Activated CD4-positive, alpha-beta T cell treated with anti-CD3 and anti-CD28 coated beads, Interleukin-2, Interleukin-6, amounts not matched to agents 100 ng/mL and 50 ng/mL, durations not matched to agents 16 hours and 8 hours (primary cell): Measurements from ENCODE around the gene SLC25A21.

Source experiments
- DNase-seq: peaks from one replicate; pipeline ENCODE4 v3.0.0-alpha.2; 2020

SLC25A21 gene

DNA sequence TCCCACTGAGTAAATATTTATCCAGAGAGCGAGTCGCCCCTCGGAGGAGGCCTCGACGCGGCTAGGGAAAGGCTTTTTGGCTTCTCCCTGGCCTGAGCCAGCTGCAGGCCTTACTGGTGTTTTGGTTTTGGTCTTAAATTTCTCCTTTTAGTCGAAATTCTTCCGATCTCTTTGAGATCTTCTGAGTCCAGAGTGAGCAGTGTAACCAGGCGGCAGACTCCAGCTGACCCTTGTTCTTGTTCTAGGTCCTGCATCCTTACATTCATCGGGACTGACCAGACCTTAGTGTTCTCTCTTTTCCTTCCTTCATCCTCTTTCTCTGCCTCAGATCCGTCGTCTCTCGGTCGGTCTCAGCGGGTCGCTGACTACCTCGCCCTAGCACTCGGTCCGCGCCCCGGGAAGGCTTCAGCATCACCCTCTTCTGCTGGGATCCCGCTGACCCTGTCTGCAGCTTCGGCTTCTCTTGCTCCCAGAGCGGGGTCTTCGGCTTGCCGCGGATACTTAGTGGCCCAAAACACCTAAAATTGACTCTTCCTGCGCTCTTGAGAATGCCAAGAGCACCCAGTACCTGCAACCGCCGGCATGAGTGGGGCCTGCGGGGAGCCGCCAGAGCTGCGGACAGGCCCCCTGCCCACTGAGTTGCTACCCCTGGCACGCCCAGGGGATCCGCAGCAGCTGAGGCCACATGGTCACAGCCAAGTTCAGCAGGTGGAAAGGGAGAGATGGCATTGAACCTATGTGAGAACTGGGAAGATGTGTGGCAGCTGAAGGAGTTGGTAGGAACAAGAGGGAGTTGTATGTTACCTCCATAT lies 513.2 kb downstream of the SLC25A21 start:
- no peak for DNase-seq

DNA sequence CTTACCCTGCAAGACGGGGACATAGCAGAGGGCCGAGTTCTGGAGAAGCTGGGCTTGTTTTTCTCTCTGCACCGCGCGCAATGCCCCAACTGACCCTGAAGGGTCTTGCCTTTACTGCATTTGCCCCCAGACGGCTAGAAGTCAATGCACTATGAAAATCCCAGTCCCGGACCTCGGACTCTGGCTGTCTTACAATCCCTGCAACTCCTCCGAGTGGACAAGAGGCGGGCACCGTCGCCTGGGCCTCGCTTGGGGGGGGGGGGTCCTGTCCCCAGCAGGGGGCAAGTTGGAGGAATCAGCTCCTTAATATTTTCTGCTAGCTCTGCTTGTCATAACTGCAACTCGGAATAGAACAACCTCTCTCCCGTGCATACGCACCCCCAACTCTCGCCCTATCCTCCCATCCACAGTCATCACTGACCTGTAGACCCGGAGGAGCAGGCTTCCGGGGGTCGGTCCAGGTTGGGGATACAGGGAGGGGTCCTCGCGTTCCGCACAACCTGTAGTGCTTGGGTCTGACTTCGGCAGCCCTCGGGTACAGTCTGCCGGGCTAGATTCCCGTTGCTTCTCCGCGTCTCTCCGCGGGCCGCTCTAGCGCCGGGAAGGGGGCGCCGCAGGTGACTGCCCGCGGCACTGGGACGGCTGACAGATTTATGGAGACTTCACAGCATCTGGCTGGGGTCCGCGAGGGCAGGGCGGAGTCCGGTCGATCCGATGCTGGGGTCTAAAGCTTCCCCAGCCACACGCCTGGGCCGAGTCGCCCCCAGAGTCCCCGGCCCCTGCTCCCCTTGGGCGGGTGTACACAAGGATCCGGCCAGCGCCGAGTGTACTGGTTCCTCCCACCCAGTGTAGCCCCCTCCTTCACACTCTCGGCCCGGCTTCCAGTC lies 514.0 kb downstream of the SLC25A21 start:
- no peak for DNase-seq

DNA sequence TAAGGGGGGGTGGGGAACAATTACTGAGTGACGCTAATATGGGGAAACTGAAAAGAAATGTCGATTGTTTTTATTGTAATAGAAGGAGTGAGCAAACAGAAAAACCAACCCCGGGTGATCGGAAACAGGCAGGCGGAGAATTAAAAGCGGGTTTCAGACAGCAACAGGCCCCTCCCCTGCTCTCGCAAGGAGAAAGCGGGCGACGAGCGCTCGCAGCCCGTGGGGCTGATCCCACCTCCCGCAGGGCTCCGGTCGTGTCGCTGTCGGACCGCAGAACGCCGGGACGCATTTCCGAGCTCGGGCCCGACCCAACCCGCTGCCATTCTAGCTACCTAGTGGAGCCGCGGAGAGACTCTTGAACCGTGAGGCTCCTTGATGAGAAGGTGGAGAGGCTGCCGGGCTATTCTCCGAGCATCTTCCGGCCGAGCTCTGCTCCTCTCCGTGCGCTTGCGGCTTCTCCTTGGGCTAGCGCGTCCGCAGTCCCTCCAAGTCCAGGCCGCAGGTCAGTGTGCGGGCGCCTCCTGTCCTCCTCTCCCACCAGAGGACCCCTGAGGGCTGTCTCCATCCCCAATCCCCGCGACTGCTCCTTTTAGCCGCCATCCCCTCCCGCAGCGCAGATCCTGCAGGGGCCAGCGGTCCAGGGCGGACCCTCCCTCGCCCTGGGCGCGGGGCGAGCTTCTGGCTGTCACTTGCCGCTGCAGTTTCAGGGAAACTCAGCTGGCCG lies 514.8 kb downstream of the SLC25A21 start:
- no peak for DNase-seq

DNA sequence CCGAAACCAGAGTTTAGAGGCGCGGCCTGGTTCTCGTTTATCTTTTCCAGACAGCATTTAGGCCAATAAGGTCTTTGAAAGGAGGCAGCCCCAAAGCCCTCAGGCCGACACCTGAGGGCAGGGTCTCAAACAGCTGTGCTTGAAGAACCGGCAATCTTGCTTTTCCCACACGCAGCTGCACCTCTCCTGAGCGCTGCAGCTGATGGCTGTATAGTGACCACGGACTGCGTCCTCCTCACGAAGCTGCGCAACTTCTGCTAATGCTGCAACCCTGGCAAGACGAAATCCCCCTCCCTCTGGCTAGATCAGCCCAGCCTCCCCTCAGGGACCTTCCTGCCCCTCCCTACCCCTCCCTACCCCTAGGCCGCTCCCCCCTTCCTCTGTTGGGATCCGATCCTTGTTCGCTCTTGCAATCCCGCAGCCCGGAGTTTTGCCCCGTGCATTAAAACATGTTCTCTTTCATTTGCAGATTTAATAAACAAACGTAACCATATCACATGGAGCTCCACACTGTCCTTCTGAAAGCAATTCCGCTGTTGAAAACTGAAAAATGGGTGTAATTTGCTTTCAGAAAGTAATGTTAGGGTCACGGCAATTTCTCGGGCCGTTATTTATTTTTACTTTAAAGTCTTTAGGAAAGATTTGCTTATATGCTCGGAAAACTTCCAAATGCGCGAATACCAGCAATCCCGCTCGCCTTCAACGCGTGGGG lies 515.6 kb downstream of the SLC25A21 start:
- no peak for DNase-seq

DNA sequence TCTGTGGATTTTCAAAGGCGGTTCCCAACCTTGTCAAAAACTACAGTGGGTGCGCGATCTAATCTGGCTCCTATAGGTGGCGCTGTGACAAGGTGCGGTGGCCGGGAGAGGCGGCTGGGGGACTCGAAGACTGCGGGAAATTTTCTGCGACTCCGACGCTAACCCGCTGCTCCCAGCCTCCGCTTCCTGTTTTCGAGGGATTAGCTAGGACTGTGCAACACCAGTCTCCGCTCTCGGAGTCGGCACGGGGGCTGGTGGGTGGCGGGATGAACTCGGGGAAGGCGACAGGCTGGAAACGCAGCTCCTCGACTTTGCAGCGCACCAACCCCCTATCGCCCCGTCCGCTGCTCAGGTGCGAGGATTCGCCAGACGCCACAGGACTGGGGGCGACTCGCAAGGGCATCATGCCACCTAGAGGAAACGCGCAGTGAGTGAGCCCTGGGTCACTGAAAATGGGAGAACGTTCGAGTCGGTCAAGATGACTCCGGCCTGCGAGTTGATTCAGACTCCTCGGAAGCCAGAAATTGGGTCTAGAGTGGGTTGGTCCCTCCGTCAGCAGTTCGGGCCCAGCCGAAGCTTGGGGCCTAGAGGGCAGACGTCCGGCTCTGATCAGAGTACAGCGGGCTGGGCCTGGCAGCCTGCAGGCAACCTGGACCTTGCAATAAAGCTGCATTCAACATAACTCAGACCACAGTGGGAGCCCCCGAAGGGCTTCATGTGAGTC lies 516.3 kb downstream of the SLC25A21 start:
- DNase-seq: peak; percentile 48

DNA sequence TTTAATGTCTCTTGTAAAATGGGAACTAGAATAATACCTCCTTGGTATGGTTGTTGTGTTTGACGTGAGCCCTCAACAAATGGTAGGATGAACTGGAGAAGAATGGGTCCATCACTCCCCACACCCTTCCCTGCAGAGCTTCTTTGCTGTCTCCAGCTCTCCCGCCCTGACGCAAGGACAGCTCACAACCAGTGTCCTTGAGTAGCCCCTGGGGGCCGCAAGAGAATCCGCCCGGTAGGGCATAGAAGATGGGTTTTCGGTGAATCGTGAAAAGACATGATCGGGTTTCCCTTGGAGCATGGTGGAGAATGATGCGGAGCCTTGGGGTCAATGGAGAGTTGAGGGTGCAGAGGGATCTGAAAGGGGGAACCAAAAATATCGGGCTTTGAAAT lies 516.8 kb downstream of the SLC25A21 start:
- no peak for DNase-seq

DNA sequence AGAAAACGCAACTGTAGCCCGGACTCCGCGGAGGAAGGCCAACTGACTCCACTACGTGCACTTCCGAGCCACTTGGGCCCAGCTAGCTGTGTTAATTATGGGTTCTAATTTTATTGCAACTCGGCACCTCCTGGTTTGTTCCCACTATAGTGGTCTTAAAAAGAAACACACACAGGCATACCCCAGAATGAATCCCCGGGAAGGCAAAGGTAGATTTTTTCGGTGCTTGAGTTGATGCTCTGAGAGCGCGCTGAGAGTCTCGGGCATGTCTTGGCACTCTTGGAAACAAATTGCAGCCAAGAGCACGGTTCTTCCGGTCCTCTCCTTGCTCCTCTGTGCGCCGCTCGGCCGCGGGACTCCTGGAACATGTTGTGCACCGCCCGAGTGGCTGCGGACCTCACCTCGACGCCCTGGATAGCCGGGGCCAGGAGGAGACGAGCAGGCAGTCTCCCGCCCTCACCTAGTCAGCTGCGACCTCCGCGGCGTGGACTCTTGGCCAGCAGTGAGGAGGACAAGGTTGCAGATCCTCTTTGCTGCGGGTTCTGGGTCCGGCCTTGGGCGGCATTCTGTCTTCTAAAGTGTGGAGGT lies 517.5 kb downstream of the SLC25A21 start:
- DNase-seq: no peak

DNA sequence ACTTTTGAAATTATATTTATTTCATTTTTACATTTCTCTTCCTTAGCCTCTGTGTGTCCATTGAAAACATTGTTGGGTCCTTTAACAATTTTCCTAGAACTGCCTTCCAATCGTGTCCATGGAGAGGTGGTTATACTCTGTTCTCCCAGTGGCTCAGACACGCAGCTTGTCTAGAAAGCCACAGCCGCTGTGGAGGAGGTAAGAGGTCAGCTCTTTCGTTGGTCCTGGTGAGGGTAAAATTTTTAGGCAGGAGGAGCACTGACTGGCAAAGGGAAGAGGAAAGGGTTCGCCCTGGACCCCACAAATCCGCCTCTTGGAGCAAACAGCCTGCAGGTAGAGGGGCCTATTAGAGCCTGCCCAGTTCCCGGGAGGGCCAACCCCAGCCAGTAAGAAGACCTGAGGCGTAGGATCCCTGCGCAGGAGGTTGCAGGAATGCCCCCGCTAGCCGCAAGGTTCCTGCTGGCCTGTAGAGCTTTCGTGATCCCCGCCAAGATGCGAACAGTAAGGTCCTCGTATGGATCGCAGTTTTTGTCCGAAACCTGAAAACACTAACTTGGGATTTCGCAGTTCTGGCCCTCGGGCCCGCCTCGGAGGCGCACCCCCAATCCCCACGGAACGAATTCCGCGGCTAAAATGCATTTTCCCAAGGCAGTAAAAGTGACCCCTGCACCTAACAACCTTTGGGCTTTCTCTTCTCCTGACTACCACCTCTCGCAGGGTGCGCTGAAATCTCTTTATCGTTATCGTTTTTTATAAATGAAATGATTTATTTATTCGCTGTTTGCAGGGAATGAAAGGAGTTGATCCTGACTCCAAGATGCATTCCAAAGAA lies 518.2 kb downstream of the SLC25A21 start:
- no peak for DNase-seq

DNA sequence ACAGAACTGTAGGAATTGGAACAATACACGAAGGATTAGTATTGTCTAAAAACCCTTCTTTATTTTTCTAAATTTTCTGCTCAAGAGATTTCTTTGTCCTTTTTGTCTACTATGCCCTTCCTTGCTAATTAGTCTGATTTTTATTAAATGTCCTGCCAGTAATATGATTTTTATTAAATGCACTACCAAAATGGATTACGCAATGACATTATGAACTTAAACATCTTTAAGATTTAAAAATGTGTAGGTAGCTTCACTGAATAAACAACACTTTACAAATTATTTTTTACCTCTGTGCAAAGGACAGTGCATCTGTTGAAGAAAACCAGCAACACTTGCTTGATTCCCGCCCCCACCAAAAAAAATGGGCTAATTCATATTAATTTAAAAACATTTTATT lies 519.0 kb downstream of the SLC25A21 start:
- no peak for DNase-seq

DNA sequence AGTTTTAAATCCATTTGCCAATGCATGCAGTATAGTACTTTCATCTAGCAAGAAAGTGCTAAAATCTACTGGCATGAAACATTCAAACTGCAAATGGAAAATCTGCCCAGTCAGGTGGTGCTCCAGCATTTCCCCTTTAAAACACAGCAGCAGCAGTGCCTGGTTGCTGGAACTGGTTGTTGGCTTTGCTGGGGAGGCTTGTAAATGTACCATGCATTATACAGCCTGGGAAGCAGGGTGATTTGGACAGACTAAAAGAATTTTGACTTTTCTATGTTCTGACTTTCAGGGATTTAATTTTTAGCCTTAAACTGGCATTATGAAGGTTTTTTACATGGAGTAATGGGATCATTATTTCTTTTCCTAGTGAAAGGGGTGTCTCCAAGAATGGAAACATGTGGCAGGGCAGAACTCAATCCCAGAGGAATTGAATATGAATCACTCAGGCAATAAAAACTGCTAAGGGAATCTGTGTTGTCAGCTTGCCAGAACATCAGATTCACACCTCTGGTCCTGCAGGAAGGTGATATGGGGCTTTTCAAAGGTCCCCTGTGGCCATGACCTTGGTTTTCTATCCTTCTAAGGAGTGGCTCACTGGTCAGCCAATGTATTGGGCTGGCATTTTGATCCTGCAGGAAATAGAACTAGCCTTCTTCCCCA lies 519.7 kb downstream of the SLC25A21 start:
- no peak for DNase-seq

DNA sequence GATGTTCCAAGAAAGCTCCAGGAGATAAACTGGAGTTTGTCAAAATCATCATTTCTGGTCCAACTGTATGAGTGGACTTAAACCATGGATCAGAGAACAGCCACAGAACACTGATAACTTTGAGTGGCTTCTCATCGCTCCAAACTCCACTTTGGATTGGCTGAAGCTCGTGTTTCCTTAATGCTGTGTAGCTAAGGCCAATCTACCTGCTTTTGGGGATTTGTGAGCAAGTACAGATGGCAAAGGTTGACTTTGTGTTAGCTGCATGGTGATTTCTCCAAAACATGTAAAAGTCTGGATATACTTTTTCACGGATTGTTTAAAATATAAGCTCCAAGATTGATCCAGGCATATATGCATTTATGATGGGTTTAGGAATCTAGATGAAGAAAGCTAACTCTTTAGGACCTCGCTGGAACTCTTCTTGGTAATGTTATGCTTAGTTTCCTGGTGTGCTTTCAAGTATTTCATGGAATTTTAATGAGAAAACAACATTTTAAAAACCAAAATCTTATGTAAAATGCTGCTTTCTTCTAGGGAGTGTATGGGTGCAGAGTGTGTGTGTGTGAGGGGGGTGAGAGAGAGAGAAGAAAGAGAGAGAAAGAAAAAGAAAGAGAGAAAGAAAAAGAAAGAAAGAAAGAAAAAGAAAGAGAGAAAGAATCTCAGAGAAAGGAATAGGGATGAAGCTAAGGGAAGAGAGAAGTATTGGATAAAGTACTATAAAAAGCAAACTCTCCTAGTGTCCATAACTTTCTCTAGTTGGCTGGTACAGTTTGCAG lies 522.3 kb downstream of the SLC25A21 start:
- DNase-seq: no peak

DNA sequence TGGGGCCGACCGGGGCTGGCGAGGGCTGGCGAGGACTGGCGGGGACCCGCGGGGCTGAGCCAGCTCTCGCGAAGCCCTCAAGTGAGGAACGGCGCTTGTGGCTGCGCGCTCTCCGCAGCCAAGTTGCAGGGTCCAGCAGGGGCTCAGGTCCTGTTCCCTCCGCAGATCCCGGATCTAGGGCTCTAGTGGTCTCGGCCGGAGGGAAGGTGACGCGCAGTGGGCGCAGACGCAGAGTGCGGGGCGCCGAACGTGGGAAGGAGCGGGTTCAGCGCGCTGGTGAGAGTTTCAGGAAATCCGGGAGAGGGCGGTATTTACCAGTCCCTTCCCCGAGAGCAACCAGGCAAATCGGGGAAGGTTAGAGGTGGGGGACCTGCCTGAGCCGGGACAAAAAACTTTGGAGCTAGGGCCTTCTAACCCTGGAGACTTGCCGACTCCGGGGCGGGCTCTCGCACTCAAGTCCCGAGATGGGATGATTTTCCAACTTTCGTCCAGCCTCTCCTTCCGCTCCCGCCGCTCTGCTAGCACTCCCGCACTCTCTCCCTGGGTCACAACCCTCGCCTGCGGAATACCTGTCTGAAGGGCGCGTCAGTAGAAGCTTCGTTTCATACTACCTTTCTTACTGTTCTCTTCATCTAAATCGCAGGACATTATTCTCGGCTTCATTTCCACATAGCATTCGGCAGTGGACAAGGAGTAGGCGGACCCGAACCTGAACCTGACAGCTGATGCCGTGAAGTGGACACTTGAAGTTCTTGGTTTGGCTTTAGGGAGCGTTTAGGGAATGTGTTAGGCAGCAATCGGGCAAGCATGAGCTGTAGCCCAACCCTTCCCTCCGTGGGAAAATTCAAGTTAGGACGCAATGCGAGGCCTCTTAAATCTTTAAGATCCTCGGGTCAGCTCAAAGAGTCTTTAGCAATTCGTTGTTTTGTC lies 524.3 kb downstream of the SLC25A21 start:
- DNase-seq: no peak

DNA sequence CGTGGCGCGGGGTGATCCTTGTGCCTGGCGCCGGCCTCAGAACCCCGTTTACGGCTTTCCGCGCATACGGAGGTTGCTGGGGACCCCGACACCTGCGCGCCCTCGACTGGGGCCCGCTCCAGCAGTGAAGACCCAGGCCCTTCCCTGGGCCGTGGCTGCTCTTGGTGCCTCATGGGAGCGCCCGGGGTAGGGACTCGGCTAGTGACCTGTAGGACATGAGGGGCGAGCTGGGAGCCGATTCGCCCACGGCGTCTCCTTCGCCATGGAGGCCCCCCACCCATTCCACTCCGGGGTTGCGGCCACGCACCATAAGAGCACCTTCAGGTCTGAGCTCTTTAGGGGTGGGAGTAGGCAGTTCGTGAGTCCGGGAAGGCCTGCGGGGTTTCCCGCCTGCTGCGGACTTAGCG lies 525.0 kb downstream of the SLC25A21 start:
- no peak for DNase-seq

DNA sequence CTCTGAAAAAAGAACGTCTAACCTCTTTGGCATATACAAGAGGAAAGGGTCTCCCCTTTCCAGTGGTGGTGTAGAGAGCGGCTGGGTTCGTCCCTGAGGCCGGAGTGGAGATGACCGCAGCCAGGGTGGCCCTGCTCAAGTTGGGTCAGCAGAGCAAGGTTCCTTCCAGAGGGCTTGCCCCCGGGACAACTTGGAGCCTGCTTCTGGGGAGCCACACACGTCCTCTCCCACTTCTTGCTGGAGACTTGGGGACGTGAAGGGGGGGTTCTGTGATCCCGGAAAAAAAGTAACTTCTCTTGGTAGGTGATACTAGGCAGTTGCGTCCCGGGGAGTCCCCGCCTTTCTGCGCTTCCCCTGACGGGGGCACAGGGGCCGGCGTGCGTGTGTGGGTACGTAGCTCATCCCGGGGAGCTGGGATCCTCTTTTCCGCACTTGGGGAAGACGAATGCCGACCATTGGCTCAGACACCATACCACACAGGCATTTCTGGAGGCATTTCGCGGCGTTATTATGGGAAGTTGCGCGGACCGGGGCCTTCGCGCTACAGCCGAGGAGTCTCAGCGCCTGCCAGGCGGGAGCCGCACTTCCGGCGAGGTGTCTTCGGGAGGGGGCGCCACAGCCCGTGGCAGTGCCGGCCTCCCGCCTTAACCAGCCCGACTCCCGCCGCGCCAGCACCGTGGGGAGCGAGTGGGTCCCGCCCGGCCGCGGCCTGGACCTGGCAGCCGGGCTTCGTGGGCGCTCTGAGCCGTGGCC lies 525.6 kb downstream of the SLC25A21 start:
- DNase-seq: no peak

DNA sequence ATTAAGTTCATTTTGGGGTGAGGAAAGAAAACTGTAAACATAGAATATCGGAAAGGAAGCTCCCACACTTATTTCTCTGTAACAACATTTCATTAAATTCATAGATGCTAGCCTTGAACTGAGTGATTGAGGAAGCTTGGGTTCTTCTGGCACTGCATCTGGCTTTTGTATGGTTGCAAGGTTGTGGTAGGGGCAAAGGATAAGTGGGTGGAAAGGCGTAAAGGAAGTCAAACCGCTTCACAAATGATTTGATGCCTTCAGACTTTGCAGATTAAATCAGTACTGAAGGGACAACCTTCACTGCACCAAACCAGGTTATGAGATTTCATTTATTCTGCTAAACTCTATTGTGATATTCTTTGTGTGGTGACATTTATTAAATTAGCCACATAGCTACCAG lies 538.8 kb downstream of the SLC25A21 start:
- DNase-seq: no peak
